H1 (cell line): ENCODE results near the gene AGPAT3. TPM values are rescaled to one million over a fixed set of nuclear protein-coding genes. Genes with fewer than 3 reads are reported as not detected.

Experiments
- CTCF ChIA-PET: fragments of 300-600 bp; sonication (Branson Sonifier 250); formaldehyde crosslinking; loops from one replicate; lab custom pipeline; 2021; ENCODE audit not compliant: partially characterized antibody; lab: Charles Lee
- POLR2A ChIA-PET: fragments of 300-600 bp; sonication (Branson Sonifier 250); formaldehyde crosslinking; loops from one replicate; lab custom pipeline; 2021; ENCODE audit warnings: inconsistent platforms; ENCODE audit not compliant: partially characterized antibody; lab: Charles Lee
- DNase-seq, 2 experiments: peaks; one replicate each; pipeline versions ENCODE4 v3.0.0 to v3.0.0-alpha.2; 2010 to 2022; ENCODE audit warnings: low spot score in 2 of 2, low read depth in 1 of 2, mixed read lengths in 1 of 2
- FAIRE-seq: peaks from 2 replicates; lab custom pipeline; 2011; peaks lifted over from hg19 to GRCh38; lab: Jason Lieb, UNC
- H2AFZ ChIP-seq: 2 replicates; pipeline ENCODE4 v1.8.1; 2012; ENCODE audit warnings: low read length, inconsistent platforms
- H2AK5ac ChIP-seq: 2 replicates; pipeline ENCODE4 v1.6.1; 2013; ENCODE audit warnings: low read depth, low read length
- H2BK120ac ChIP-seq: replicated peaks from 2 replicates; pipeline ENCODE3; 2013; ENCODE audit warnings: low read depth, low read length, inconsistent platforms
- H2BK12ac ChIP-seq: 2 replicates; pipeline ENCODE4 v1.6.1; 2013; ENCODE audit warnings: low read depth, low read length
- H2BK15ac ChIP-seq: 2 replicates; pipeline ENCODE4 v1.6.1; 2013; ENCODE audit warnings: low read length
- H2BK20ac ChIP-seq: 2 replicates; pipeline ENCODE4 v1.6.1; 2013; ENCODE audit warnings: low read length
- H2BK5ac ChIP-seq: 2 replicates; pipeline ENCODE4 v1.6.1; 2013; ENCODE audit warnings: low read depth, low read length
- H3K14ac ChIP-seq: 2 replicates; pipeline ENCODE4 v1.6.1; 2013; ENCODE audit warnings: inconsistent platforms; ENCODE audit not compliant: insufficient read length
- H3K18ac ChIP-seq: 2 replicates; pipeline ENCODE4 v1.6.1; 2013; ENCODE audit warnings: low read length; ENCODE audit errors: extremely low read depth
- H3K23ac ChIP-seq: 2 replicates; pipeline ENCODE4 v1.6.1; 2013; ENCODE audit warnings: inconsistent platforms; ENCODE audit not compliant: insufficient read length
- H3K23me2 ChIP-seq: 2 replicates; pipeline ENCODE4 v1.6.1; 2013; ENCODE audit warnings: low read depth, low read length
- H3K27ac ChIP-seq: 2 replicates; pipeline ENCODE4 v1.6.1; 2011; ENCODE audit warnings: low read depth, low read length, inconsistent platforms
- H3K27me3 ChIP-seq, 4 experiments: replicated peaks in 1 of 4; 1 replicate in 1 of 4; 2 replicates in 3 of 4; pipeline versions ENCODE4 v1.6.1 to v1.8.1; 2011 to 2013; ENCODE audit warnings: low read length in 3 of 4, mild to moderate bottlenecking in 3 of 4, inconsistent platforms in 2 of 4, mixed read lengths in 2 of 4, moderate library complexity in 1 of 4; ENCODE audit not compliant: control insufficient read depth in 3 of 4, insufficient read depth in 3 of 4; ENCODE audit errors: extremely low read depth in 1 of 4
- H3K36me3 ChIP-seq, 4 experiments: 2 replicates each; pipeline versions ENCODE4 v1.6.1 to v1.8.1; 2011 to 2013; ENCODE audit warnings: mild to moderate bottlenecking in 4 of 4, low read length in 3 of 4, moderate library complexity in 2 of 4, control low read depth in 1 of 4, inconsistent platforms in 1 of 4; ENCODE audit not compliant: insufficient read depth in 4 of 4, control insufficient read depth in 2 of 4
- H3K4ac ChIP-seq: replicated peaks from 2 replicates; pipeline ENCODE3; 2013; ENCODE audit warnings: low read length, low read depth, mixed read lengths, inconsistent platforms; ENCODE audit not compliant: insufficient read length
- H3K4me1 ChIP-seq, 4 experiments: replicated peaks in 1 of 4; 1 replicate in 1 of 4; 2 replicates in 3 of 4; pipeline versions ENCODE4 v1.6.1 to v1.8.1; 2011 to 2013; ENCODE audit warnings: low read length in 3 of 4, inconsistent platforms in 2 of 4, mixed read lengths in 1 of 4; ENCODE audit not compliant: insufficient read depth in 4 of 4, control insufficient read depth in 3 of 4
- H3K4me2 ChIP-seq, 2 experiments: 2 replicates each; pipeline versions ENCODE4 v1.6.1 to v1.8.1; 2011 to 2013; ENCODE audit warnings: low read depth in 2 of 2, low read length in 2 of 2, control low read depth in 1 of 2, inconsistent platforms in 1 of 2, mild to moderate bottlenecking in 1 of 2; ENCODE audit not compliant: insufficient read depth in 1 of 2
- H3K4me3 ChIP-seq, 4 experiments: fragments of 200-600, 300-600 bp in 1 of 4; sonication (generic), shearing (Covaris generic), sonication (Bioruptor Twin) in 1 of 4; 2 replicates each; pipeline versions ENCODE4 v1.5.1 to v1.8.1; 2011 to 2016; ENCODE audit warnings: low read length in 4 of 4, low read depth in 3 of 4, control low read depth in 2 of 4, inconsistent platforms in 2 of 4, mild to moderate bottlenecking in 2 of 4, mixed read lengths in 1 of 4, moderate library complexity in 1 of 4; ENCODE audit not compliant: insufficient read depth in 2 of 4; ENCODE audit errors: extremely low read depth in 1 of 4
- H3K56ac ChIP-seq: replicated peaks from 2 replicates; pipeline ENCODE3; 2013; ENCODE audit warnings: low read depth, mild to moderate bottlenecking, mixed read lengths, low read length, inconsistent platforms; ENCODE audit not compliant: insufficient read length
- H3K79me1 ChIP-seq: 2 replicates; pipeline ENCODE4 v1.6.1; 2013; ENCODE audit warnings: low read depth, low read length, control low read depth
- H3K79me2 ChIP-seq, 2 experiments: 2 replicates each; pipeline versions ENCODE4 v1.6.1 to v1.8.1; 2012 to 2013; ENCODE audit warnings: low read length in 2 of 2, mild to moderate bottlenecking in 2 of 2, inconsistent platforms in 1 of 2; ENCODE audit not compliant: insufficient read depth in 2 of 2, control insufficient read depth in 1 of 2
- H3K9ac ChIP-seq, 4 experiments: replicated peaks in 1 of 4; 1 replicate in 1 of 4; 2 replicates in 3 of 4; pipeline versions ENCODE4 v1.6.1 to v1.8.1; 2011 to 2013; ENCODE audit warnings: low read depth in 3 of 4, low read length in 3 of 4, control low read depth in 2 of 4, mild to moderate bottlenecking in 2 of 4, moderate library complexity in 2 of 4, inconsistent platforms in 1 of 4; ENCODE audit errors: extremely low read depth in 1 of 4
- H3K9me3 ChIP-seq, 2 experiments: 2 replicates each; pipeline versions ENCODE4 v1.6.1 to v1.8.1; 2012 to 2013; ENCODE audit warnings: mild to moderate bottlenecking in 2 of 2, moderate library complexity in 2 of 2, control low read depth in 1 of 2, inconsistent platforms in 1 of 2, low read depth in 1 of 2, low read length in 1 of 2, mixed read lengths in 1 of 2; ENCODE audit not compliant: insufficient read depth in 2 of 2
- H4K20me1 ChIP-seq, 2 experiments: replicated peaks in 1 of 2; 2 replicates each; pipeline versions ENCODE3 to v1.8.1; 2011 to 2013; ENCODE audit warnings: inconsistent platforms in 2 of 2, low read length in 2 of 2, mild to moderate bottlenecking in 1 of 2; ENCODE audit not compliant: insufficient read depth in 2 of 2, control insufficient read depth in 1 of 2
- H4K5ac ChIP-seq: 2 replicates; pipeline ENCODE4 v1.6.1; 2013; ENCODE audit warnings: low read length, low read depth, mixed read lengths, inconsistent platforms; ENCODE audit not compliant: insufficient read length
- H4K8ac ChIP-seq: 2 replicates; pipeline ENCODE4 v1.8.0; 2013; ENCODE audit warnings: mild to moderate bottlenecking, moderate library complexity, low read length, inconsistent platforms; ENCODE audit not compliant: insufficient read depth; ENCODE audit errors: extremely low read depth
- H4K91ac ChIP-seq: replicated peaks from 2 replicates; pipeline ENCODE3; 2013; ENCODE audit warnings: low read length, mixed read lengths, inconsistent platforms; ENCODE audit not compliant: insufficient read length
- ASH2L ChIP-seq: fragments of 200-600, 300-600 bp; sonication (generic); IDR thresholded peaks from one replicate; pipeline ENCODE4 v1.7.1; 2017; ENCODE audit warnings: low read length
- E2F6 ChIP-seq: IDR thresholded peaks from 2 replicates; pipeline ENCODE4 v1.6.1; 2012; ENCODE audit warnings: inconsistent platforms
- FOSL1 ChIP-seq: IDR thresholded peaks from 2 replicates; pipeline ENCODE4 v1.6.1; 2011; ENCODE audit warnings: mild to moderate bottlenecking, low read depth, low read length, moderate library complexity; ENCODE audit not compliant: insufficient read depth
- KDM1A ChIP-seq: fragments of 200-600, 300-600 bp; sonication (generic); IDR thresholded peaks from 2 replicates; pipeline ENCODE4 v1.7.1; 2016; ENCODE audit warnings: mild to moderate bottlenecking, low read length, borderline replicate concordance
- NRF1 ChIP-seq: IDR thresholded peaks from 2 replicates; pipeline ENCODE4 v1.6.1; 2011; ENCODE audit warnings: mild to moderate bottlenecking, low read depth, low read length, improper control_type of control experiment
- POLR2A ChIP-seq, 2 experiments: IDR thresholded peaks; 1 replicate in 1 of 2; 2 replicates in 1 of 2; pipeline ENCODE4 v1.6.1; 2011; ENCODE audit warnings: low read depth in 2 of 2, low read length in 2 of 2, mild to moderate bottlenecking in 2 of 2; ENCODE audit errors: control extremely low read depth in 1 of 2
- POLR2AphosphoS5 ChIP-seq: IDR thresholded peaks from 2 replicates; pipeline ENCODE4 v1.6.1; 2011; ENCODE audit warnings: low read depth, low read length
- SIRT6 ChIP-seq: IDR thresholded peaks from one replicate; pipeline ENCODE4 v1.7.1; 2012; ENCODE audit warnings: low read length, inconsistent platforms
- SIX5 ChIP-seq: IDR thresholded peaks from 2 replicates; pipeline ENCODE4 v1.6.1; 2011; ENCODE audit warnings: mild to moderate bottlenecking, low read depth, low read length
- SP1 ChIP-seq: IDR thresholded peaks from 2 replicates; pipeline ENCODE4 v1.6.1; 2011; ENCODE audit warnings: low read depth, low read length
- SP2 ChIP-seq: IDR thresholded peaks from 2 replicates; pipeline ENCODE4 v1.6.1; 2012; ENCODE audit warnings: mild to moderate bottlenecking, low read length, inconsistent platforms
- TAF7 ChIP-seq: optimal IDR thresholded peaks from 2 replicates; pipeline ENCODE3; 2011; ENCODE audit warnings: low read depth, mild to moderate bottlenecking, inconsistent platforms, low read length, moderate library complexity, borderline replicate concordance
- TEAD4 ChIP-seq: IDR thresholded peaks from 2 replicates; pipeline ENCODE4 v1.6.1; 2012; ENCODE audit warnings: low read depth, low read length, inconsistent platforms, mixed read lengths
- ZNF274 ChIP-seq: IDR thresholded peaks from 2 replicates; pipeline ENCODE4 v1.7.0; 2012; ENCODE audit warnings: low read length, borderline replicate concordance; ENCODE audit errors: extremely low read depth
- whole genome bisulfite sequencing, 2 experiments: shearing (Covaris generic) in 1 of 2; methylation state at CpG; one replicate each; pipeline versions ENCODE4 v1.1.6 to v1.1.7; 2013 to 2015; ENCODE audit warnings: low lambda C conversion rate in 2 of 2, mixed read lengths in 2 of 2, inconsistent platforms in 1 of 2, low coverage in 1 of 2, missing lambda C conversion rate in 1 of 2; ENCODE audit not compliant: insufficient replicate concordance in 2 of 2, insufficient coverage in 1 of 2, insufficient read length in 1 of 2; ENCODE audit errors: extremely low coverage in 1 of 2, missing lambda C conversion rate in 1 of 2; 5-methylcytosine and 5-hydroxymethylcytosine counted together
- polyA plus RNA-seq, 7 experiments: library from polyadenylated mRNA; depleted of rRNA in 3 of 7; stranded (reverse) in 5 of 7; unstranded in 2 of 7; fragments of >200 nt in 5 of 7; fragments of 200-250 nt in 2 of 7; gene quantifications; 1 replicate in 5 of 7; 2 replicates in 1 of 7; 4 replicates in 1 of 7; pipeline versions ENCODE4 v1.2.1 to v1.2.3, GENCODE V29; 2011 to 2013; ENCODE audit warnings: missing spikeins in 2 of 7, mixed read lengths in 2 of 7
- total RNA-seq: library from RNA; stranded (reverse); fragmentation: NEBNext Ultra II Directional; extraction: Animal tissue kit (Norgen Biotek cat#: 25700); gene quantifications from 2 replicates; pipeline ENCODE4 v1.2.1, GENCODE V29; 2021

AGPAT3 gene
- total and polyA plus RNA-seq, 2 of the 8 experiments (the other 6 are each of a cell fraction or from before 2014, with no cell fraction given) = 5.8 to 7.3 TPM

GRCh38 chr21:43854773-43855633 lies 10.0 kb upstream of the AGPAT3 start:
- CTCF ChIA-PET = interaction anchor here (10.4 kb wide), 1 partner anchor 85 kb away, joined by 73 read pairs; no protein-coding TSS in a partner anchor
- POLR2A ChIA-PET = no interaction called here
- Histone ChIP-seq H3K79me2 (no peaks in the 10 kb centered on the region), H4K8ac (0 out of 2 replicates have a peak overlapping the region, but pooled peaks have one; percentile 53), H3K79me1 (no peaks in the 10 kb centered on the region), H2BK15ac (no peak overlapping the region), H2AFZ (no peak overlapping the region), H3K27me3 (no peaks in the 10 kb centered on the region), H2AK5ac (no peak overlapping the region), H3K9ac (no peak overlapping the region), H3K9me3 (no peaks in the 10 kb centered on the region), H2BK120ac (no peak overlapping the region), H3K56ac (no peak overlapping the region), H3K4me2 (no peak overlapping the region), H3K27ac (no peak overlapping the region), H3K23me2 (no peaks in the 10 kb centered on the region), H2BK20ac (no peak overlapping the region), H4K5ac (no peak overlapping the region), H3K36me3 (no peaks in the 10 kb centered on the region), H4K20me1 (no peaks in the 10 kb centered on the region), H3K4me1 (peaks cover 0 to 3% (median 1%) of the 10 kb centered on the region in 4 experiments; a peak in 1 of 7 replicates), H3K4ac (no peak overlapping the region), H3K4me3 (no peak overlapping the region), H3K18ac (no peak overlapping the region), H2BK5ac (no peak overlapping the region), H4K91ac (no peak overlapping the region), H3K14ac (no peak overlapping the region), H2BK12ac (no peak overlapping the region), H3K23ac (no peak overlapping the region)
- FAIRE-seq = no peak
- DNase-seq = no peak
- 90% methylated on average over 26 of the region's 26 CpGs; no CpG with 5 or more reads in 1 of the 2 experiments for WGBS, 2 experiments
- TF ChIP-seq ASH2L = no peak
- TF ChIP-seq SIRT6 = no peak
- no peak for TF ChIP-seq KDM1A
- no peak for TF ChIP-seq NRF1
- TF ChIP-seq POLR2A (IDR thresholded peaks at IDR 0.05; ENCODE audit: control extremely low read depth in 1 of 2, low read depth in 2 of 2, low read length in 2 of 2) = no peak
- TF ChIP-seq POLR2AphosphoS5 = no peak
- no peak for TF ChIP-seq SIX5
- no peak for TF ChIP-seq SP1
- TF ChIP-seq TEAD4 = no peak
- TF ChIP-seq FOSL1 = no peak
- TF ChIP-seq SP2 = no peak
- no peak for TF ChIP-seq E2F6
- TF ChIP-seq TAF7 = no peak
- TF ChIP-seq ZNF274 = no peak
